ENCODE results near the gene RNF121. TPM values are rescaled to one million over a fixed set of nuclear protein-coding genes. Genes with fewer than 3 reads are reported as not detected.

RNF121 gene
- total and polyA plus RNA-seq, 2 of the 4 experiments (the other 2 are of a cell fraction) = 43.4 to 88.7 TPM

GRCh38 chr11:71917646-71918140 lies 11.2 kb upstream of the RNF121 start:
- POLR2A ChIA-PET (ENCODE audit: unreplicated experiment) = no interaction called here
- H4K91ac ChIP-seq (ENCODE audit: insufficient read depth, low read depth, low read length) = no peak overlapping the region

More at GRCh38 chr11:71917646-71918140, 11.2 kb upstream of the RNF121 start:
- CTCF ChIA-PET = no interaction called here
- Histone ChIP-seq H3K23ac (ENCODE audit: low read depth, low read length) (no peak overlapping the region), H3K27me3 (ENCODE audit: control insufficient read depth, insufficient read depth, low read length) (no peaks in the 10 kb centered on the region), H3K9me1 (ENCODE audit: insufficient read depth, low read length) (peaks cover 4% of the 10 kb centered on the region; the same call in 1 of the 2 replicates), H4K20me1 (ENCODE audit: insufficient read depth, low read length) (peaks cover 5% of the 10 kb centered on the region; the same call in 1 of the 2 replicates), H2BK20ac (ENCODE audit: low read depth, low read length) (no peak overlapping the region), H4K5ac (ENCODE audit: low read depth, low read length) (no peak overlapping the region), H3K9me3 (ENCODE audit: control insufficient read depth, insufficient read depth, low read length) (no peaks in the 10 kb centered on the region), H3K14ac (replicated peaks; ENCODE audit: low read depth, low read length) (no peak overlapping the region), H3K79me1 (ENCODE audit: low read depth in 1 of 2, low read length in 2 of 2) (no peaks in the 10 kb centered on the region), H3K9ac (ENCODE audit: low read depth, low read length) (no peak overlapping the region), H2AK5ac (ENCODE audit: low read depth, low read length) (no peak overlapping the region), H2BK15ac (ENCODE audit: low read depth, low read length) (no peak overlapping the region), H2AFZ (replicated peaks; ENCODE audit: low read length, poor library complexity) (no peak overlapping the region), H3K4me3 (ENCODE audit: insufficient read depth, low read depth, low read length) (no peak overlapping the region), H3K4ac (ENCODE audit: low read depth, low read length) (no peak overlapping the region), H2BK120ac (ENCODE audit: low read depth, low read length) (no peak overlapping the region), H3K36me3 (ENCODE audit: control insufficient read depth, insufficient read depth, low read length) (peaks cover 18% of the 10 kb centered on the region), H3K56ac (ENCODE audit: extremely low read depth, insufficient read depth, low read length) (no peak overlapping the region), H3K18ac (ENCODE audit: low read depth, low read length) (no peak overlapping the region), H3K4me1 (ENCODE audit: control insufficient read depth, insufficient read depth, low read length) (peaks cover 3% of the 10 kb centered on the region), H2BK5ac (ENCODE audit: low read depth, low read length, poor library complexity, severe bottlenecking) (no peak overlapping the region), H3K4me2 (ENCODE audit: low read depth, low read length) (no peak overlapping the region), H3K27ac (ENCODE audit: insufficient read depth, low read length) (no peak overlapping the region), H4K8ac (ENCODE audit: low read depth in 2 of 2, low read length in 2 of 2) (no peak overlapping the region), H2AK9ac (replicated peaks; ENCODE audit: low read depth, low read length, poor library complexity) (peak overlapping the region; percentile 28)
- dilution Hi-C loops (cut with HindIII; ENCODE audit: low sequenced_read_pairs, unreplicated experiment) = no loop called here
- no CpG with 5 or more reads among the region's 9 CpGs for WGBS, 2 experiments (ENCODE audit: extremely low coverage in 2 of 2, insufficient read length in 1 of 2)
- DNase-seq (peak; percentile 17), ATAC-seq (ENCODE audit: low read depth) (no peak)
- no TSS peak for BruUV-seq (replicated peaks)
- intact Hi-C loops (cut with micrococcal nuclease) = no loop called here
- in situ Hi-C loops (cut with MboI; ENCODE audit: low sequenced_read_pairs) = no loop called here
- TF ChIP-seq MXI1 (IDR thresholded peaks at IDR 0.05; ENCODE audit: borderline replicate concordance, low read depth, low read length) = no peak
- no peak for TF ChIP-seq POLR2A (IDR thresholded peaks at IDR 0.05; ENCODE audit: low read depth, low read length)
- no peak for TF ChIP-seq RAD21 (IDR thresholded peaks at IDR 0.05; ENCODE audit: low read length)
- no peak for TF ChIP-seq MAZ (IDR thresholded peaks at IDR 0.05; ENCODE audit: borderline replicate concordance, low read depth, low read length)
- TF ChIP-seq MAFK (IDR thresholded peaks at IDR 0.05; ENCODE audit: low read depth, low read length) = no peak
- TF ChIP-seq RCOR1 (IDR thresholded peaks at IDR 0.05; ENCODE audit: insufficient replicate concordance, low read length) = no peak
- TF ChIP-seq SMC3 (IDR thresholded peaks at IDR 0.05; ENCODE audit: low read depth, low read length) = no peak
- no peak for TF ChIP-seq CTCF (conservative IDR thresholded peaks at IDR 0.05; ENCODE audit: low read depth, low read length)
- no peak for TF ChIP-seq CHD1 (IDR thresholded peaks at IDR 0.05; ENCODE audit: low read depth, low read length)
- no peak for TF ChIP-seq BHLHE40 (IDR thresholded peaks at IDR 0.05; ENCODE audit: low read depth, low read length)
- no peak for TF ChIP-seq ELK1 (IDR thresholded peaks at IDR 0.05; ENCODE audit: borderline replicate concordance, low read depth, low read length)
- no peak for TF ChIP-seq RFX5 (IDR thresholded peaks at IDR 0.05; ENCODE audit: low read depth, low read length)
- no peak for TF ChIP-seq USF2 (IDR thresholded peaks at IDR 0.05; ENCODE audit: low read depth, low read length)
- TF ChIP-seq FOS (IDR thresholded peaks at IDR 0.05; ENCODE audit: low read depth, low read length) = no peak
- TF ChIP-seq CEBPB (IDR thresholded peaks at IDR 0.05; ENCODE audit: low read depth, low read length) = no peak
- TF ChIP-seq NFE2L2 (IDR thresholded peaks at IDR 0.05; ENCODE audit: low read depth, low read length) = no peak
